ENCODE measurements around the gene WNT2B. TPM values are rescaled to one million over a fixed set of nuclear protein-coding genes. Genes with fewer than 3 reads are reported as not detected.
"Not testable (repeated sequence)": the region's sequence is repeated elsewhere in the genome, so short reads cannot be mapped to it uniquely, and the experiment has no call there.

The WNT2B gene
- 0.02 TPM in 1 of 2 replicates, not detected in the other for total RNA-seq

GRCh38 chr1:112508278-112509004, at the start of gene WNT2B:
WNT2B (plus strand) TSS chr1:112508965; CDS start chr1:112509263, 298 bp downstream.
- intact Hi-C loops (cut with micrococcal nuclease) = no loop called here

GRCh38 chr1:112460615-112461014, 48.1 kb upstream of the WNT2B start:
- intact Hi-C loops (cut with micrococcal nuclease) = no loop called here

GRCh38 chr1:112461200-112461871, 47.4 kb upstream of the WNT2B start:
- intact Hi-C loops (cut with micrococcal nuclease) = no loop called here

- intact Hi-C loops (cut with micrococcal nuclease) = no loop called here
Measured at GRCh38 chr1:112462953-112463279, 45.8 kb upstream of the WNT2B start.

GRCh38 chr1:112464501-112464900, 44.3 kb upstream of the WNT2B start:
- intact Hi-C loops (cut with micrococcal nuclease) = no loop called here

GRCh38 chr1:112465122-112465521, 43.6 kb upstream of the WNT2B start:
- intact Hi-C loops (cut with micrococcal nuclease) = no loop called here

GRCh38 chr1:112466078-112466660, 42.6 kb upstream of the WNT2B start:
- intact Hi-C loops (cut with micrococcal nuclease) = loop anchor here (1.0 to 2.0 kb wide), 2 partner anchors 75 to 153 kb away; partner anchors contain the start of genes CAPZA1 and ST7L

GRCh38 chr1:112470324-112470723, 38.4 kb upstream of the WNT2B start:
- intact Hi-C loops (cut with micrococcal nuclease) = not testable (repeated sequence)

- intact Hi-C loops (cut with micrococcal nuclease) = no loop called here
Measured at GRCh38 chr1:112470966-112471365, 37.8 kb upstream of the WNT2B start.

- intact Hi-C loops (cut with micrococcal nuclease) = no loop called here
Measured at GRCh38 chr1:112472142-112472541, 36.6 kb upstream of the WNT2B start.

GRCh38 chr1:112477550-112477949, 31.2 kb upstream of the WNT2B start:
- intact Hi-C loops (cut with micrococcal nuclease) = no loop called here

GRCh38 chr1:112478314-112478713, 30.5 kb upstream of the WNT2B start:
- intact Hi-C loops (cut with micrococcal nuclease) = no loop called here

- intact Hi-C loops (cut with micrococcal nuclease) = not testable (repeated sequence)
Measured at GRCh38 chr1:112486063-112486462, 22.7 kb upstream of the WNT2B start.

GRCh38 chr1:112487686-112488085, 21.1 kb upstream of the WNT2B start:
- intact Hi-C loops (cut with micrococcal nuclease) = not testable (repeated sequence)

GRCh38 chr1:112488141-112488540, 20.6 kb upstream of the WNT2B start:
- intact Hi-C loops (cut with micrococcal nuclease) = no loop called here

- intact Hi-C loops (cut with micrococcal nuclease) = no loop called here
Measured at GRCh38 chr1:112492076-112492475, 16.7 kb upstream of the WNT2B start.

GRCh38 chr1:112493351-112493750, 15.4 kb upstream of the WNT2B start:
- intact Hi-C loops (cut with micrococcal nuclease) = no loop called here

GRCh38 chr1:112496290-112496689, 12.5 kb upstream of the WNT2B start:
- intact Hi-C loops (cut with micrococcal nuclease) = no loop called here

- intact Hi-C loops (cut with micrococcal nuclease) = loop anchor here (2.0 to 5.0 kb wide), 2 partner anchors 110 to 205 kb away; partner anchors contain the start of gene RHOC
Measured at GRCh38 chr1:112501810-112502641, 6.7 kb upstream of the WNT2B start.

- intact Hi-C loops (cut with micrococcal nuclease) = loop anchor here (5.0 kb wide), 1 partner anchor 109 kb away; no protein-coding TSS in a partner anchor
Measured at GRCh38 chr1:112502826-112503225, 5.9 kb upstream of the WNT2B start.

GRCh38 chr1:112504001-112504660, 4.6 kb upstream of the WNT2B start:
- intact Hi-C loops (cut with micrococcal nuclease) = loop anchor here (5.0 kb wide), 1 partner anchor 108 kb away; no protein-coding TSS in a partner anchor

Measured in T-helper 2 cell treated with Interferon-gamma antibody and Interleukin-4, amounts not matched to agents 100 ng/mL and 5 ng/mL, for 36 hours (primary cell).